ENCODE data around the gene VENTX.

VENTX gene

DNA sequence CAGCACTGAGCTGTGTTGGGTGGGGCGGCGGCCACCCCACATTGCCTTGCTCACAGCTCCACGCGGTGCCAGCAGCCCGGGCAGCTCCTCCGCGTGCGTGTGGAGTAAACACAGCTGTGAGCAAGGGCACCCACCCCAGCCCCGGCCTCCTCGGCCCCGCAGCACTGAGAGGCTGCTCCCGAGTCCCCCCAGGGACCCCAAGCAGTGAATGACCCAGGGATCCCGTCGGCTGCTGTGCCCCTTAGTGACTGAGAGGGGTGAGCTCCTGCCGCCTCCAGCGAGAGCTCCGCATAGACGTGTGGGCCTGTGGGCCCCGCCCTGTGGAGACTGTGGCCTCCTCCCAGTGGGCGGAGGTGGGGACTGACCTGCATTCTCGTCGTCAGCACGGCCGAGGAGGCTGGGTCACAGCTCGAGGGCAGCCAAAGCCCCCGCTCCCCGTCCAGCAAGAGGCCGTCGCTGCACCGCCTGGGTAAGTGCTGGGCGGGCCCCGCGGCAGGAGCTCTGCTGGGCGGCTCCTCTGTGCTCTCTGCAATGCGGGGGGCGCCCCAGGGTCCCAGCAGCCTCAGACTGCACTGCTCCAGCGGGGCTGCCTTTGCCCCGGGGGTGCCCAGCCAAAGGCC lies 37.6 kb upstream of the VENTX start:
- no peak for TF ChIP-seq EZH2 (IDR thresholded peaks at IDR 0.05)
- no peak for TF ChIP-seq POLR2AphosphoS5 (IDR thresholded peaks at IDR 0.05; ENCODE audit: borderline replicate concordance, low read depth, low read length)
- TF ChIP-seq FOXP2 (optimal IDR thresholded peaks at IDR 0.05; ENCODE audit: control extremely low read depth, extremely low read length, insufficient read depth), result no peak
- DNase-seq (ENCODE audit: low read depth, low spot score), result no peak
- Histone ChIP-seq H3K4me3 (no peak overlapping the region), H3K9me3 (ENCODE audit: low read depth, low read length) (no peaks in the 10 kb centered on the region), H3K9ac (ENCODE audit: insufficient read length) (no peak overlapping the region), H3K27ac (no peak overlapping the region), H3K36me3 (ENCODE audit: insufficient read depth, low read length) (no peaks in the 10 kb centered on the region)

- Histone ChIP-seq H3K27ac (no peak overlapping the region), H3K36me3 (ENCODE audit: insufficient read depth, low read length) (no peaks in the 10 kb centered on the region), H3K9ac (ENCODE audit: insufficient read length) (no peak overlapping the region), H3K9me3 (ENCODE audit: low read depth, low read length) (no peaks in the 10 kb centered on the region), H3K4me3 (no peak overlapping the region)
- no peak for DNase-seq (ENCODE audit: low read depth, low spot score)
- no peak for TF ChIP-seq POLR2AphosphoS5 (IDR thresholded peaks at IDR 0.05; ENCODE audit: borderline replicate concordance, low read depth, low read length)
- TF ChIP-seq FOXP2 (optimal IDR thresholded peaks at IDR 0.05; ENCODE audit: control extremely low read depth, extremely low read length, insufficient read depth), result no peak
- TF ChIP-seq EZH2 (IDR thresholded peaks at IDR 0.05), result no peak
These were observed 37.0 kb upstream of the VENTX start for GRCh38 chr10:133200621-133201031.

- no peak overlapping the region for H3K4me3 ChIP-seq
- no peak overlapping the region for H3K27ac ChIP-seq
- DNase-seq (ENCODE audit: low read depth, low spot score), result no peak
- H3K9me3 ChIP-seq (ENCODE audit: low read depth, low read length), result no peaks in the 10 kb centered on the region
- TF ChIP-seq FOXP2 (optimal IDR thresholded peaks at IDR 0.05; ENCODE audit: control extremely low read depth, extremely low read length, insufficient read depth) (no peak), POLR2AphosphoS5 (IDR thresholded peaks at IDR 0.05; ENCODE audit: borderline replicate concordance, low read depth, low read length) (no peak), EZH2 (IDR thresholded peaks at IDR 0.05) (no peak)
- H3K9ac ChIP-seq (ENCODE audit: insufficient read length), result no peak overlapping the region
- H3K36me3 ChIP-seq (ENCODE audit: insufficient read depth, low read length), result no peaks in the 10 kb centered on the region
These were observed 36.3 kb upstream of the VENTX start for GRCh38 chr10:133201151-133201947.

DNA sequence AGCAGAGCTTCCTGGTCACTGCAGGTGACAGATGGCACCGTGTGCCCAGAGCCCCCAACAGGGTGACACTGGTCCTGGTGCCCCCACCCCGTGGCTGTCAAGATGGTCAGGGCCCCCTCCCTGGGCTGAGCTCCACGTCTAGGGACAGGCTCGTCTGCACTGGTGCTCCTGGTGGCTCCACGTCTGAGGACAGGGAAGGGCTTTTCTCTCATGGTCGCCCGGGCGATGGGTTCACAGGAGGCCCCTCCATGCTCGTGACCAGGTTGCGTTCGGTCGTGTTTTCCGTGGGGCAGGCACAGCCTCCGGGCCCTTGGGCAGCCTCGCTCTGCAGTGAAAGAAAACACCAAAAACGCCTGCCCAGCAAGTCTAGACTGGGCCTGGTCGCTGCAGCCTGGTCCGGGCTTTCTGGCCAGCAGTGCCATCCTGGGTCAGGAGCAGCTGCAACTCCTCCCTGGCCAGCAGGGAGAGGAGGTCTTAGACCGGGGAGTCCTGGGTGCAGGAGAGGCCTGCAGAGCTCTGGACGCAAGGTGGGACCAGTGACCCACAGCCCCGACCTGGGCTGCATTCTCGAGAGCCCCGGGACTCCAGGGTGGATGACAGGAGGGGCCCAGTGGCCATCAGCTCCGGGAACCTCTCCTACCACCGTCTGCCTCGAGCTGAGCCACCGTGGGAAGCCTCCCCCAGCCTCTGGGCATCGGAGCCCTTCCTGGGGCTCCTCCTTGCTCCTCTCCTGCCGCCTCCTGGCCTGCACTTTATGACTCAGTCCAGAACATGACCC lies 35.5 kb upstream of the VENTX start:
- Histone ChIP-seq H3K4me3 (no peak overlapping the region), H3K9me3 (ENCODE audit: low read depth, low read length) (no peaks in the 10 kb centered on the region), H3K36me3 (ENCODE audit: insufficient read depth, low read length) (no peaks in the 10 kb centered on the region), H3K27ac (no peak overlapping the region), H3K9ac (ENCODE audit: insufficient read length) (no peak overlapping the region)
- TF ChIP-seq EZH2 (IDR thresholded peaks at IDR 0.05) (no peak), POLR2AphosphoS5 (IDR thresholded peaks at IDR 0.05; ENCODE audit: borderline replicate concordance, low read depth, low read length) (no peak), FOXP2 (optimal IDR thresholded peaks at IDR 0.05; ENCODE audit: control extremely low read depth, extremely low read length, insufficient read depth) (no peak)
- no peak for DNase-seq (ENCODE audit: low read depth, low spot score)

DNA sequence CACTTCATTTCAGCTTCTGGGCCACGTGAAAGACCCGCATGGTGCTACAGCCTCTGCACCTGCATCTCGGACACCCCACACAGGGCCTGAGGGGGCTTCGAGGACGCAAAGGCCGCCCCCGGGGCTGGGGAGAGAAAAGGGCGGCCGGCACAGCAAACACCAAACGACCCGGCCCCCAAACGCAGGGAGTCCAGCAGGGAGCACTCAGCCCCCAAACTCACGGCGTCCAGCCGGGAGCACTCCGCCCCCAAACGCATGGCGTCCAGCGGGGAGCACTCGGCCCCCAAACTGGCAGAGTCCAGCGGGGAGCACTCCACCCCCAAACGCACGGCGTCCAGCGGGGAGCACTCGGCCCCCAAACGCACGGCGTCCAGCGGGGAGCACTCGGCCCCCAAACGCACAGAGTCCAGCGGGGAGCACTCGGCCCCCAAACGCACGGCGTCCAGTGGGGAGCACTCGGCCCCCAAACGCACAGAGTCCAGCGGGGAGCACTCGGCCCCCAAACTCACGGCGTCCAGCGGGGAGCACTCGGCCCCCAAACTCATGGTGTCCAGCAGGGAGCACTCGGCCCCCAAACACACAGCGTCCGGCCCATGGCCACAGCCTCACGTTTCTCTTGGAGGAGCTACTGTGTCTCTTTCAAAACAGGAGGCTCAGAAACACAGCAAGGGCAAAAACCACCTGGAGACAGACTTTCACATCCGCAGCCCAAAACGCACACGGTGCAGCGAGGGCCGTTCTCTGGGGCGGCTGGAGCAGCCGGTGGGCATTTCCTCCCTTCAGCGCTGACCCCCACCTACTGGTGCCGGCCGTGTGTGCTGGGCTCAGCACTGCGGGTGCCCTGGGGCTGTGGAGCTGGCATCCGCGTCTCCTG lies 34.6 kb upstream of the VENTX start:
- no peak for TF ChIP-seq POLR2AphosphoS5 (IDR thresholded peaks at IDR 0.05; ENCODE audit: borderline replicate concordance, low read depth, low read length)
- TF ChIP-seq EZH2 (IDR thresholded peaks at IDR 0.05), result no peak
- TF ChIP-seq FOXP2 (optimal IDR thresholded peaks at IDR 0.05; ENCODE audit: control extremely low read depth, extremely low read length, insufficient read depth), result no peak
- Histone ChIP-seq H3K9me3 (ENCODE audit: low read depth, low read length) (no peaks in the 10 kb centered on the region), H3K36me3 (ENCODE audit: insufficient read depth, low read length) (no peaks in the 10 kb centered on the region), H3K27ac (no peak overlapping the region), H3K4me3 (no peak overlapping the region), H3K9ac (ENCODE audit: insufficient read length) (no peak overlapping the region)
- DNase-seq (ENCODE audit: low read depth, low spot score), result no peak

- no peak for TF ChIP-seq EZH2 (IDR thresholded peaks at IDR 0.05)
- no peak for TF ChIP-seq POLR2AphosphoS5 (IDR thresholded peaks at IDR 0.05; ENCODE audit: borderline replicate concordance, low read depth, low read length)
- no peak for TF ChIP-seq FOXP2 (optimal IDR thresholded peaks at IDR 0.05; ENCODE audit: control extremely low read depth, extremely low read length, insufficient read depth)
These were observed 33.9 kb upstream of the VENTX start for GRCh38 chr10:133203652-133204195.

GRCh38 chr10:133204226-133205015 lies 33.2 kb upstream of the VENTX start:
- H3K4me3 ChIP-seq, result no peak overlapping the region
- H3K9ac ChIP-seq (ENCODE audit: insufficient read length), result no peak overlapping the region
- no peaks in the 10 kb centered on the region for H3K36me3 ChIP-seq (ENCODE audit: insufficient read depth, low read length)
- no peak overlapping the region for H3K27ac ChIP-seq
- no peak for TF ChIP-seq EZH2 (IDR thresholded peaks at IDR 0.05)
- TF ChIP-seq FOXP2 (optimal IDR thresholded peaks at IDR 0.05; ENCODE audit: control extremely low read depth, extremely low read length, insufficient read depth), result no peak
- no peak for TF ChIP-seq POLR2AphosphoS5 (IDR thresholded peaks at IDR 0.05; ENCODE audit: borderline replicate concordance, low read depth, low read length)
- no peak for DNase-seq (ENCODE audit: low read depth, low spot score)
- no peaks in the 10 kb centered on the region for H3K9me3 ChIP-seq (ENCODE audit: low read depth, low read length)

More at GRCh38 chr10:133203652-133204195, 33.9 kb upstream of the VENTX start:
- Histone ChIP-seq H3K9ac (ENCODE audit: insufficient read length) (no peak overlapping the region), H3K9me3 (ENCODE audit: low read depth, low read length) (no peaks in the 10 kb centered on the region), H3K36me3 (ENCODE audit: insufficient read depth, low read length) (no peaks in the 10 kb centered on the region), H3K27ac (no peak overlapping the region), H3K4me3 (no peak overlapping the region)
- DNase-seq (ENCODE audit: low read depth, low spot score), result no peak

Data from SK-N-MC (cell line).